Fibroblast of the aortic adventitia (primary cell): Measurements from ENCODE around the gene STH. TPM values are rescaled to one million over a fixed set of nuclear protein-coding genes. Genes with fewer than 3 reads are reported as not detected.

Source experiments
- DNase-seq: peaks from one replicate; pipeline ENCODE4 v3.0.0-alpha.2; 2010; ENCODE audit warnings: low read depth
- H3K4me3 ChIP-seq: 2 replicates; pipeline ENCODE4 v1.5.1; 2011; ENCODE audit warnings: low read depth, mild to moderate bottlenecking, control low read depth, low read length, moderate library complexity
- total RNA-seq: library from RNA; depleted of rRNA; stranded (reverse); fragments of >200 nt; gene quantifications from 2 replicates; pipeline ENCODE4 v1.2.3, GENCODE V29; 2012; ENCODE audit warnings: low replicate concordance
- TF ChIP-seq, protein P1 (sequence below): IDR thresholded peaks from 2 replicates; pipeline ENCODE4 v1.5.1; 2011; ENCODE audit warnings: mild to moderate bottlenecking, low read length, control low read depth, inconsistent platforms; ENCODE audit not compliant: insufficient read depth

STH gene
- total RNA-seq, 1 donor: not detected

DNA sequence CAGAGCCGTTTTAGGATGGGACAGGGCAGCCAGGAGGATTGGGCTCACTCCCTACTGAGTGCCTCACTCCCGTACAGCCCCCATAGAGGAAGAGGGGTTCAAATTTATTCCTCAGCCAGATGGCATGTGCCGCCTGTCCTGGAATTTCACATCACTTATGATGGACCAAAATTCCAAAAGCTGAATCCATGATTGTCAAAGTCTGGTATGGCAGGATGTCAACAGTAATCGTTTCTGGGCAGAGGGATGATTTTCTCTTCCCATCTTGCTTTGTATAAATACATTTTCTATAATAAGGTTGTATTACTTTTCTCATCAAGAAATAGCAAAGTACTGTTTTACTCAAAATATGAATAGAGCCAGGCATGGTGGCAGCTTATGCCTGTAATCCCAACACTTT lies 38.7 kb upstream of the STH start:
- DNase-seq: no peak
- TF ChIP-seq, protein P1, sequence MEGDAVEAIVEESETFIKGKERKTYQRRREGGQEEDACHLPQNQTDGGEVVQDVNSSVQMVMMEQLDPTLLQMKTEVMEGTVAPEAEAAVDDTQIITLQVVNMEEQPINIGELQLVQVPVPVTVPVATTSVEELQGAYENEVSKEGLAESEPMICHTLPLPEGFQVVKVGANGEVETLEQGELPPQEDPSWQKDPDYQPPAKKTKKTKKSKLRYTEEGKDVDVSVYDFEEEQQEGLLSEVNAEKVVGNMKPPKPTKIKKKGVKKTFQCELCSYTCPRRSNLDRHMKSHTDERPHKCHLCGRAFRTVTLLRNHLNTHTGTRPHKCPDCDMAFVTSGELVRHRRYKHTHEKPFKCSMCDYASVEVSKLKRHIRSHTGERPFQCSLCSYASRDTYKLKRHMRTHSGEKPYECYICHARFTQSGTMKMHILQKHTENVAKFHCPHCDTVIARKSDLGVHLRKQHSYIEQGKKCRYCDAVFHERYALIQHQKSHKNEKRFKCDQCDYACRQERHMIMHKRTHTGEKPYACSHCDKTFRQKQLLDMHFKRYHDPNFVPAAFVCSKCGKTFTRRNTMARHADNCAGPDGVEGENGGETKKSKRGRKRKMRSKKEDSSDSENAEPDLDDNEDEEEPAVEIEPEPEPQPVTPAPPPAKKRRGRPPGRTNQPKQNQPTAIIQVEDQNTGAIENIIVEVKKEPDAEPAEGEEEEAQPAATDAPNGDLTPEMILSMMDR: no peak
- no peak overlapping the region for H3K4me3 ChIP-seq

DNA sequence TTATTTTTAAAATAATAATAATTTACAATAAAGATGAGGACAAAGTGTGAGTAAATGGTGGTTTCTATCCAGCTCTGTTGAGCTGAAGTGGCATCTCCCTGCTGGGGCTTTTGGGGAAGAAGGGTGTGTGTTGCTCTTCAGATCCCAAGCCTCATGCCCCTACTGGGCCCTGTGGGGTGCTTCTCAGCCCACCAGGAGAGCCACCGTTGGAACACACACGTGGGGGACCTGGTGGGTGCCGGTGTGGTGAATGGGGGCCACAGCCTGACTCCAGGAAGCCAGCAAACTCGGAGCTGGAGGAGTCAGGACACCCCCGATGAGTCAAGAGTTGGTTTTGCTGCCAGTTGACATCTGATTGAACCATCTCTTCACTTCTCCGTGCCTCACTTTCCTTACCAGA lies 37.8 kb upstream of the STH start:
- DNase-seq: no peak

DNA sequence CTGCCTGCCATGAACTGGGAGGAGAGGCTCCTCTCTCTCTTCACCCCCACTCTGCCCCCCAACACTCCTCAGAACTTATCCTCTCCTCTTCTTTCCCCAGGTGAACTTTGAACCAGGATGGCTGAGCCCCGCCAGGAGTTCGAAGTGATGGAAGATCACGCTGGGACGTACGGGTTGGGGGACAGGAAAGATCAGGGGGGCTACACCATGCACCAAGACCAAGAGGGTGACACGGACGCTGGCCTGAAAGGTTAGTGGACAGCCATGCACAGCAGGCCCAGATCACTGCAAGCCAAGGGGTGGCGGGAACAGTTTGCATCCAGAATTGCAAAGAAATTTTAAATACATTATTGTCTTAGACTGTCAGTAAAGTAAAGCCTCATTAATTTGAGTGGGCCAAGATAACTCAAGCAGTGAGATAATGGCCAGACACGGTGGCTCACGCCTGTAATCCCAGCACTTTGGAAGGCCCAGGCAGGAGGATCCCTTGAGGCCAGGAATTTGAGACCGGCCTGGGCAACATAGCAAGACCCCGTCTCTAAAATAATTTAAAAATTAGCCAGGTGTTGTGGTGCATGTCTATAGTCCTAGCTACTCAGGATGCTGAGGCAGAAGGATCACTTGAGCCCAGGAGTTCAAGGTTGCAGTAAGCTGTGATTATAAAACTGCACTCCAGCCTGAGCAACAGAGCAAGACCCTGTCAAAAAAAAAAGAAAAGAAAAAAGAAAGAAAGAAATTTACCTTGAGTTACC lies 36.7 kb upstream of the STH start:
- no peak overlapping the region for H3K4me3 ChIP-seq
- TF ChIP-seq, protein P1: no peak
- no peak for DNase-seq

More for the DNA sequence above, 37.8 kb upstream of the STH start:
- H3K4me3 ChIP-seq: no peak overlapping the region
- TF ChIP-seq, protein P1: no peak

DNA sequence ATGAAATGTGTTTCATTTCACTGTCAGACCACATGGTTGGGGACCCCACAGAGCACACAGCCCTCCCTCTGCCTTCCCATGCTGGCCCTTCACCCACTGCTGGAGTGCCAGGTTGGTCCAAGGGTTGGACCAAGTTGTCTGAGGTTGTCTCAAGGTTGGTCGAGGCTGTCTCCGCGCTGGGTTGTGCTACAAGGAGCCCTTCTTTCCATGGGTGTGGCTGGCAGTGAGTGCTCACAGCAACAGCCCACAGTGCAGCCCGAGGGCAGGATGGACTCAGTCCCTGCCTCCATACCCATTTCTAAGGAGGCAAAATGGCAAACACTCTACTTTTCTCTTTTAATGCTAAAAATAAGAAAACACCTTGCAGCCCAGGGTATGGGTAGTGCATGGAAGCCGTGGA lies 35.8 kb upstream of the STH start:
- no peak for DNase-seq
- TF ChIP-seq, protein P1: no peak
- H3K4me3 ChIP-seq: no peak overlapping the region

DNA sequence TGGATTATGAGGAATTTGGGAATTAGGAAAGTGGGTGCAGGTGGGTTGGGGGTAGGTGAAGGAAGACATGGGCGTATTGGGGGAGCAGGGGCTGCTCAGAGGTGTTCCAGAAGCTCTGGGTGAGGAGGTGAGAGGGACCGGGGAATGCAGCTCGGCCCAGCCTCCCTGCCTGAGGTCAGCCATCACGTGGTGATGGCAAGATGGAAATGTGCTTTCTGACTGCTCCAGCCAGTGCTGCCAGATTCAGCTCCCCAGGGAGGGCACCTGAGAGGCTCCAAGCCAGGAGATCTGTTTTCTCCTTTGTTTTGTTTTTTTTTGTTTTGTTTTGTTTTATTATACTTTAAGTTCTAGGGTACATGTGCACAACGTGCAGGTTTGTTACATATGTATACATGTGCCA lies 35.2 kb upstream of the STH start:
- no peak overlapping the region for H3K4me3 ChIP-seq
- TF ChIP-seq, protein P1: no peak
- DNase-seq: no peak

DNA sequence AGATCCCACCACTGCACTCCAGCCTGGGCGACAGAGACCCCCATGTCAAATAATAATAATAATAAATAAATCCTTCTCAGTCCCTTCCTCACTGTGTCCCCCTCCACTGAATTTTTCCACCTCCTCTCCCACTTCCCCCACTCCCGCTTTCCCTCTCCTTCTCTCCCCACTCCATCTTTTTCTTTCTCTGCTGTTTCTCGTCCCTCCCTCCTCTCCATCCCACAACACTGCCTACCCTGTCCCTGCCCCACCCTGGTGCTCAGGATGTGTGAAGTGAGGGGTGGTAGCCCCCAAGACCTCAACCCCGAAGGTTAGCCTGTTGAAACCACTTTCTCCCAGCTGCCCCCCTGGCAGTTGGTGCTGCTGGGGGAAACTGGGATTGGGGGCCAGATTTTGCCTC lies 34.4 kb upstream of the STH start:
- no peak overlapping the region for H3K4me3 ChIP-seq
- no peak for DNase-seq
- TF ChIP-seq, protein P1: no peak

DNA sequence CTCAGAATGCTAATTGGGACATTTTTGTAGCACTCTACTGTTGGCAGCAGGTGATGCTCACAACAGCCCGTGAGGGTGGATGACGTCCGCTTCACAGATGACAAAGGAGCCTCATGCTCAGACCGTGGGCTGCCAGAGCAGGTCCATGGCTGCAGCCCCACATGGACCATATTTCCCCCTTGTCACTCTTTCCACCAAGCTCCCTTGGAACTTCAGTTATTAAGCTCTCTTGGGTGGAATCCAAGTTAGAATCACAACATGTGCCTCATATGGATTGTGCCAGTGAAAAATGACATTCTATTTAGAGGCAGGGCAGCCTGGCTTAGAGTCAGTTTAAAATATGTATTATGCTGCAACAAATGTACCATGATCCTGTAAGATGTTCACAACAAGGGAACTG lies 33.2 kb upstream of the STH start:
- TF ChIP-seq, protein P1: no peak
- DNase-seq: no peak
- H3K4me3 ChIP-seq: no peak overlapping the region
